MCF 10A (cell line): ENCODE data around the gene UAP1L1. TPM values are rescaled to one million over a fixed set of nuclear protein-coding genes. Genes with fewer than 3 reads are reported as not detected.

ENCODE experiments used
- BruUV-seq: library from RNA; stranded (reverse); fragments of 400-500 nt; replicated peaks from 2 replicates; lab custom pipeline; 2021; lab: Mats Ljungman, UMichigan
- CTCF ChIA-PET: fragments of 300-600 bp; sonication (Branson Sonifier 250); formaldehyde crosslinking; extraction: SDS; loops from one replicate; lab custom pipeline; 2021; ENCODE audit warnings: antibody characterized with exemption, inconsistent platforms; lab: Yijun Ruan, JAX
- POLR2A ChIA-PET: fragments of 300-600, 350-650 bp; sonication (Branson Sonifier 250); formaldehyde crosslinking; extraction: SDS; loops from one replicate; lab custom pipeline; 2020; ENCODE audit warnings: antibody characterized with exemption, inconsistent platforms; lab: Yijun Ruan, JAX
- DNase-seq: peaks from one replicate; pipeline ENCODE4 v3.0.0-alpha.2; 2018; ENCODE audit not compliant: unreplicated experiment
- H3K27ac Mint-ChIP-seq: one replicate; pipeline ENCODE4 v1.8.0; 2022; ENCODE audit warnings: mild to moderate bottlenecking, low read depth, mixed read lengths; ENCODE audit not compliant: unreplicated experiment
- H3K27me3 Mint-ChIP-seq: one replicate; pipeline ENCODE4 v1.8.0; 2022; ENCODE audit warnings: mixed read lengths; ENCODE audit not compliant: insufficient read depth, unreplicated experiment
- H3K36me3 Mint-ChIP-seq: one replicate; pipeline ENCODE4 v1.8.0; 2022; ENCODE audit warnings: mild to moderate bottlenecking, moderate library complexity, mixed read lengths; ENCODE audit not compliant: insufficient read depth, unreplicated experiment
- H3K4me1 Mint-ChIP-seq: one replicate; pipeline ENCODE4 v1.8.0; 2022; ENCODE audit warnings: mixed read lengths; ENCODE audit not compliant: insufficient read depth, unreplicated experiment
- H3K4me3 Mint-ChIP-seq: one replicate; pipeline ENCODE4 v1.8.0; 2022; ENCODE audit warnings: mild to moderate bottlenecking, moderate library complexity, mixed read lengths; ENCODE audit not compliant: unreplicated experiment
- H3K9me3 Mint-ChIP-seq: one replicate; pipeline ENCODE4 v1.8.0; 2022; ENCODE audit warnings: mixed read lengths; ENCODE audit not compliant: unreplicated experiment
- CTCF ChIP-seq: fragments of 200-600 bp; IDR thresholded peaks from one replicate; pipeline ENCODE4 v1.8.0; 2022; ENCODE audit warnings: antibody characterized with exemption, mild to moderate bottlenecking; ENCODE audit not compliant: unreplicated experiment
- intact Hi-C: fragments of 100-400 bp; cut with micrococcal nuclease; formaldehyde crosslinking; loops from 2 replicates; pipeline ENCODE4 v1.14.1; 2022
- total RNA-seq: library from RNA; stranded (reverse); gene quantifications from 2 replicates; pipeline ENCODE4 v1.2.3, GENCODE V29; 2022

UAP1L1 gene
- total RNA-seq, 1 experiment from 2014 or later, result 1.0 TPM

GRCh38 chr9:137065336-137065967 lies 11.9 kb upstream of the UAP1L1 start:
- intact Hi-C loops, result no loop called here
- Mint-ChIP-seq H3K36me3 (no peaks in the 10 kb centered on the region), H3K9me3 (no peaks in the 10 kb centered on the region), H3K4me1 (peaks cover 17% of the 10 kb centered on the region), H3K27ac (no peak overlapping the region), H3K4me3 (no peak overlapping the region), H3K27me3 (no peaks in the 10 kb centered on the region)
- no peak for TF ChIP-seq CTCF
- no TSS peak for BruUV-seq
- POLR2A ChIA-PET, result interaction anchor here (1.7 kb wide), 1 partner anchor 21 kb away, joined by 13 read pairs; the partner anchor contains the start of gene MAN1B1
- CTCF ChIA-PET, result interaction anchor here (0.5 to 10.9 kb wide), 10 partner anchors 10 to 271 kb away, joined by 3 to 170 read pairs (median 14); partner anchors contain the start of genes ABCA2, FUT7, MAN1B1 and NPDC1
- no peak for DNase-seq

- Mint-ChIP-seq H3K36me3 (no peaks in the 10 kb centered on the region), H3K4me3 (no peak overlapping the region), H3K4me1 (peaks cover 22% of the 10 kb centered on the region), H3K9me3 (no peaks in the 10 kb centered on the region), H3K27me3 (no peaks in the 10 kb centered on the region), H3K27ac (no peak overlapping the region)
- intact Hi-C loops, result no loop called here
- CTCF ChIA-PET, result interaction anchor here (0.6 to 10.9 kb wide), 10 partner anchors 8 to 272 kb away, joined by 3 to 170 read pairs (median 14); partner anchors contain the start of genes ABCA2, FUT7, MAN1B1 and NPDC1
- POLR2A ChIA-PET, result interaction anchor here (1.5 to 2.6 kb wide), 2 partner anchors 20 to 160 kb away, joined by 4 to 19 read pairs; partner anchors contain the start of gene NPDC1
- no peak for DNase-seq
- no peak for TF ChIP-seq CTCF
- BruUV-seq, result no TSS peak
These were observed 11.0 kb upstream of the UAP1L1 start for GRCh38 chr9:137066096-137066861.

- BruUV-seq, result no TSS peak
- Mint-ChIP-seq H3K4me1 (peaks cover 17% of the 10 kb centered on the region), H3K4me3 (peak overlapping the region; percentile 14), H3K36me3 (no peaks in the 10 kb centered on the region), H3K27ac (no peak overlapping the region), H3K9me3 (no peaks in the 10 kb centered on the region), H3K27me3 (no peaks in the 10 kb centered on the region)
- intact Hi-C loops, result no loop called here
- ChIA-PET CTCF (interaction anchor here (0.6 to 10.9 kb wide), 21 partner anchors 9 to 1026 kb away, joined by 3 to 170 read pairs (median 4); partner anchors contain the start of genes ABCA2, FUT7, NPDC1 and UAP1L1), POLR2A (interaction anchor here (0.7 to 2.6 kb wide), 8 partner anchors 9 to 268 kb away, joined by 3 to 19 read pairs (median 4); partner anchors contain the start of genes MAN1B1 and NPDC1)
- TF ChIP-seq CTCF, result peak; percentile 66
- peak; percentile 91 for DNase-seq
These were observed 9.3 kb upstream of the UAP1L1 start for GRCh38 chr9:137067860-137068538.
